GM19328 (cell line): ENCODE data around the gene TMEM39A.

Source experiments
- ATAC-seq: cut with Tn5 transposase; IDR thresholded peaks from one replicate; pipeline ENCODE4 v1.9.1; 2021; ENCODE audit warnings: mild to moderate bottlenecking, moderate library complexity; ENCODE audit not compliant: unreplicated experiment

TMEM39A gene

DNA sequence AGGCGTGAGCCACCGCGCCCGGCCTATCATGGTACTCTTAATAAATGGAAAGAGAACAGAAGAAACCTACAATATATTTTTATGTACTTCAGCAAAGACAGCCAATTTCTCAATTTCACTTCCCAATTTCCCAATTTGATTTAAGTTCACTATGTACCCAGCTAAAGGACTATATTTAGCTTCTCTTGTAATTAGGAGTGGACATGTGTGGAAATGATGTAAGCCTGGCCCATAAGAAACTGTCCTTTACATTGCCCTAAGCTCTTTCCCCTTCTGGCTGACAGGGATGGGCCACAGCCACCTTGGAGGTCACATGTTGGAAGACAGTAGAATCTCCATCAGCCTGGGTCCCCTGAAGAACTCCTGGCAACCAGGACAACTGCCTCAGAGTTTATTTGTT lies 6.2 kb downstream of the TMEM39A start:
- no peak for ATAC-seq

DNA sequence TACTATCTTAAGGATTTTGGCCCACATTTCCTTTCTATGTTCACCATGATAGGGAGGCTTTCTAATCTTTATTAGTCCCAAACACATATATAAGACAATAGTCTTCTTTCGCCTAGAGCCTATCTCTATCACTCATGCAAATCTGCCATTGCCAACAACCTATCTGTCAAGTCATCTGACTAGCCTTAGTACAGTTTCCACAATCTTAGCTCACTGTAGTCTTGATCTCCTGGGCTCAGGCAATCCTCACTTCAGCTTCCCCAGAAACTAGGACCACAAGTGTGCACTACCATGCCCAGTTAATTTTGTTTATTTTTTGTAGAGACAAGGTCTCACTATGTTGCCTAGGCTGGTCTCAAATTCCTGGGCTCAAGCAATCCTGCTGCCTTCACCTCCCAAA lies 6.9 kb downstream of the TMEM39A start:
- no peak for ATAC-seq

DNA sequence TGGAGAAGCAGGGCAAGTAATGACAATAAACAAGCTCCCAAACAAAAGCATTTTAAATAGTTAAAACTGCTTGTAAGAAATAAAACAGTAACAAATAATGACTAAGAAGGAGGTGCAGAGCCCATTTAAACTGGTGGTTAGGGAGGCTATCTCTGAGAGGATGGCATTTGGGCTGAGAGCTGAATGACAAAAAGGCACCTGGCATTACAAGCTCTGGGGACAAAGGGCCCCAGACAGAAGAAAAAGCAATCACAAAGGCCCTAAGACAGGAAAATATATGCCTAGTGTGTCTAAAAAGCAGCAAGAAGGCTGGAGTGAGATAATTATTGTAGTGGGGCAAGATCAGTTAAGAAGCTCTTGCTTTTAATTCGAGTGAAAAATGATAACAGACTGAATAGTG lies 9.6 kb downstream of the TMEM39A start:
- ATAC-seq, result no peak

DNA sequence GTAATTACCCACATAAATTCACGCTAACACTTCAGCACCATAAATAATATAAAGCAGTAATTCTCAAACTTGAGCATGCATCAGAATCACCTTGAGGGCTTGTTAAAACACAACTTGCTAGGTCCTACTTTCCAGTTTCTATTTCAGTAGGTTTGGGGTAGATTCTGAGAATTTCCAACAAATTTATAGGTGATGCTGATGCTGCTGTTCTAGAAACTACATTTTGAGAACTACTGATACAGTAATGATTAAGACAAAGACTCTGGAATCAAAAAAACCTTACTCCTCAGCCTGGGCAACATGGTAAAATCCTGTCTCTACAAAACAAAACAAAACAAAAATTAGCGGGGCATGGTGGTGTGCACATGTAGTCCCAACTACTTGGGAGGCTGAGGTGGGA lies 18.8 kb downstream of the TMEM39A start:
- ATAC-seq, result no peak

DNA sequence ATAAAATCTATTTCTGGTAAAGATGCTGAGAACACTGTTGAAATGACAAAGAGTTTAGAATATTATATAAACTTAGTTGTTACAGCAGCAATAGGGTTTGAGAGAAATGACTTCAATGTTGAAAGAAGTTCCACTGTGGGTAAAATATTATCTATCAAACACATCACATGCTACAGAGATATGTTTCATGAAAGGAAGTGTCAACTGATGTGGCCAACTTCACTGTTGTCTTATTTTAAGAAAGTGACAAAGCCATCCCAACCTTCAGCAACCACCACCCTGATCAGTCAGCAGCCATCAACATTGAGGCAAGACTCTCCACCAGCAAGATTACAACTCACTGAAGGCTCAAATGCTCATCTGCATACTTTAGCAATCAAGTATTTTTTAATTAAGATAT lies 20.2 kb downstream of the TMEM39A start:
- no peak for ATAC-seq

DNA sequence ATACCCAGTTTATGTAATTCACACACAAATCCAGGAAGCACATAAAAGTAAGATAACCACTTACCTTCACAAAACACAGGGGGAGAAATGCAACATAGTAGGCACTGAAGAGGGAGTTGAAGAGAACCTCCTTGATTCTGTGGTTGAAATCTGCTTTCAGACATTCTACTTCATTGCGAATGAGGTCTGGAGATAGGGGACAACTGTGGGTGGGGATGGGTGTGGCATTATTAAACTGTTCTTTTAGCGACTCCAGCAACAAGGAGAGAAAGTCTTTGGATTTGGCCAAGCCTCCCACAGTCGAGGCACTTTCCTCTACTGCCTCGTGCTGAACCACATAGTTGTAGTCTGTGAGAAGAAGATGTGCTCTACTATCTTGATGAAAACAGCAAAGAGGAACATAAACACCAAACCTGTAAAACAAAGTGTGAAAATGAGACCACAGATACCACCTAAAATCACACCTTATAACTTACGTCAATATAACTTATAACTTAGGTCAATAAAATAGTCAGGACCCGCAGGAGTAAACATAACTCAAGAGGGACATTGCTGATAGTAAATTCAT lies 25.6 kb downstream of the TMEM39A start:
- ATAC-seq, result no peak

DNA sequence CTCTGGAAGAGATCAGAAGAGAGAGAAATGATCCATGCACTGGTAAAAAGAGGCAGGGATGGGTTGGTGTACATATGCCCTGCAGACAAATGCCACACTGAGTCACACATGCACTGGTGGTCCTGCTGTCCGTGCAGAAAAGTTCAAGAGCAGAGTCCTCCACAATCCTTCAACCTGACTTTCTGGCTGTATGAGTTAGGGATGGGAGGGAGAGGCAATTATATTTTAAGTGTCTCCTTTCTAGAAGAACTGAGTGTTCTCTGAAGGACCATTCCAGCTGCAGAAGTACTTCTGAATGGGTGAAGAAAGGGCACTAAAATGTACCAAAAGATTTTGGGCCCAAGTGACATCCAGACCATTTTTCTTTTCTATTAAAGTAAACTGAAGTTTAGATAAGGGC lies 26.4 kb downstream of the TMEM39A start:
- ATAC-seq, result no peak

DNA sequence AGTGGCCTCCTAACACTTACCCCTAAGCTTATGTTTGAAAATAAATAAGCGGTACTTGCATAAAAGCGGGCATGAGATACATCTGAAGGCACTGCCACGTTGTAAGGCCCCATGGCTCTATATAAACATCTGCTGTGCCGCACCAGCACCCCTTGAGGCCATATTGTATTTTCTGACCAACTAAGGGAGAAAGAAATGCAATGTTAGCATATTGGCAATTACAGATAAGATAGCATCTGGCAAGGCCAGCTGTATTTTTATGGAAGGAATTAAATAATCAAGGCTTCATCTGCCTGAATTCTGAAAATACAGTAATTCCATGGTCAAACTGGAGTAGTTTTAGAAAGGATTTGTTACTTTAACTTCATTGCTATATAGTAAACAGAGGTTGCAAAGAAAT lies 28.7 kb downstream of the TMEM39A start:
- ATAC-seq, result no peak

DNA sequence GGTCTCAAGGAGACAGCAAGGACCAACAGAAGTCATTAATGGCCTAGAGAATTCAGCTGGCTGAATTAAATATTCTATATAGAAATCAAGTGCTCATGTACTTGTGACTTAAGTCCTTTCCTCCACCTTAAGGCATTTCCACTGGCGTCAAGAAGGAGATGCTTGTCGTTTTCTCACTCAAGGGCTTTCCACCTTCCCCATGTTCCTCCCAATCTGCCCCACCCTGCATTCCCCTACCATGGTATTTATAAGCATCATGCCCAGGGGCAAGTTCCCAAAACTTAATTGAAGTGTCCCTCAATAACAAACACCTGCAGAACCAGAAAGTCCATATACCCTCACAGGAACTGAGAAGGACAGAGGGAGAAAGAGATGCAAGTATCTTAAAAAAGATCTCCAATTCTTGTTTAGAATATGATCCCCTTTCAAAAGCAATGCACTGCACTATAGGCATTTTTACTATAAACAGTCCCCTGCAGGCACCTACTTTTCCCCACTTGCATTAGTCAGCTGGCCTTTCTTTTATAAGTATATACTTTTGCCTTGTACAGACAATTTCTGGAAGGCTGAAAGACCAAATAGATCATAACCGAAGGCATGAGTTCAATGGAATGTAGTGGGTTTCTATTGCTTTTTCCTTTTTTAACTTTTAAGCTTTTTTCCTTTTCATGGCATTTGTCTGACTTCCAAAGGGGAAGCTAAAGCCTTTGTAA lies 29.6 kb downstream of the TMEM39A start:
- ATAC-seq, result no peak

DNA sequence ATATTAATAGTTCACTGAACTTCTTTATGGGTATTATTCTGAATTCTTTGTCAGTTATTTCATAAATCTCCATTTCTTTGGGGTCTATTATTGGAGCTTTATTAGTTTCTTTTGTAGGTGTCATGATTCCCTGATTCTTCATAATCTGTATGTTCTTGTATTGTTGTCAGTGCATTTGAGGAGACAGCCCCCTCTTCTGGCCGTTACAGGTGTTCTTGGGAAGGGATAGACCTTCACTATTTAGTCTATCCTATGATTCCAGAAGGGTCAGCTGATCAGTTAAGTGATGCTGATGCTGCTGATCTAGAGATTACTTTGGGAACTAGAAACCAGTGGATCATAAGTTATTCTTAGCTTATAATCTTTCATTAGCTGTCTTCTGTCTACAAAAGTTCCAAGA lies 34.9 kb downstream of the TMEM39A start:
- no peak for ATAC-seq

DNA sequence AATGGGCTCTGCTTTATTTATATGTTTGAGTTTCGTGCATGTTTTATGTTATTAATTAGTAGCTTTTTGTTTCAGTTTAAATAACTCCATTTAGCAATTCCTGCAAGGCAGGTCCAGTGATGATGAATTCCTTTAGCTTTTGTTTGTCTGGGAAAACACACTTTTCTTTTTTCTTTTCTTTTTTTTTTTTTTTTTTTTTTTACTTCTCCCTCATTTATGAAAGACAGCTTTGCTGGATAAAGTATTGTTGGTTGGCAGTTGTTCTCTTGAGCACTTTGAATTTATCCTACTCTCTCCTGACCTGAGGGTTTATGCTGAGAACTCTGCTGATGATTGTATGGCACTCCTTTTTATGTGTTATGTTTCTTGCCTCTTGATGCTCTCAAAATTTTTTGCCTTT lies 35.7 kb downstream of the TMEM39A start:
- no peak for ATAC-seq

- no peak for ATAC-seq
Observed at GRCh38 chr3:119420196-119420595, 43.2 kb downstream of the TMEM39A start.

DNA sequence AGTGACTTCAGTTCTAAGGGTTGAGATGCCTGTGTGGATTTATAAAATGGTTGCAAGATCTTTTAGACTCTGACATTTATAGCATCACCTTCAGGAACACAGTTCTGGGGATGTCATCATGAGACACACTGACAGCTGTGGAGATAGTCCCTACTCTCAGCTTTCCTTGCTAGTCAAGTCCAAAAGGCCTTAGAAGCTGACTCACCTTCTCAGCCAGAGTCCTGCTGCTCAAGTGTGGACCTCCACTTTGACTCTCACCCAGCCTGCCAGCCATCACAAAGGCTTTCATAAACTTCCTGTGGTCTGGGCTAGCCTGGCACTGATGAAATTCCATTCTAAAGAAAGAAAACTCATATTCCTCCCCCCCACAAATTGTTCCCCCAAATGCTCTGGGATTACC lies 44.8 kb downstream of the TMEM39A start:
- no peak for ATAC-seq

DNA sequence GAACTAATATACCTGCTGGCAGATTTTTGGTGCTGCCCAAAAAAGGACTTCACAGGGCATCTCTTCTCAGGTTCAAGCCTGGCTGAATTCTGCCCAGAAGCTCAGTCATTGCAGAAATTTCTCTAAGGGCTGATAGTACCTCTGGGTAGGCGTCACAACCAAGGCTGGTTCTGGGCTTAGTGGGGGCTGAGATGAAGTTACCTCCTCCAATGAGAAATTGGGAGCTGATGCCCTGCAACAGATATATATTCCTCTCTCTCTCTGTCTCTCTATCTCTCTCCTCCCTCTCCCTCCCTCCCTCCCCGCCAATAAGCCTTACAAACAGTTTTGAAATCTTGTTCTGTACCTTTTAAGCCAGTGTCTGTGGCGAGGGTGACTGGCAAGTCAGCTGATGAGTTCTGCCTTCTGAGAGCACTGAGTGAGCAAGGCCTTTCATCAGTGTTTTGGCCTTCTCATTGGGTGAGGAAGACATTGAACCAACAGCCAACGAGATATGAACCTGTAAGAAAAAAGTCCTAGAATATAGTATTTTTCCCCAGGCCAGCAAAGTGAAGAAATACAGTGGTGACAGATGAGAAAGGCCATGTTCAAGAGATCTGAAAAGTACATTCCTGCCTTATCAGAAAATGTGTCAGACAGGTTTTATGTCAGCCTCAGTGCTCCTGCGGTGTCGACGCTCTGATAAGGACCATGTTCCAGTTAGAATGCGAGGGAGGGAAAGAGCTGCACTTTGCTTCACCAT lies 45.5 kb downstream of the TMEM39A start:
- no peak for ATAC-seq

DNA sequence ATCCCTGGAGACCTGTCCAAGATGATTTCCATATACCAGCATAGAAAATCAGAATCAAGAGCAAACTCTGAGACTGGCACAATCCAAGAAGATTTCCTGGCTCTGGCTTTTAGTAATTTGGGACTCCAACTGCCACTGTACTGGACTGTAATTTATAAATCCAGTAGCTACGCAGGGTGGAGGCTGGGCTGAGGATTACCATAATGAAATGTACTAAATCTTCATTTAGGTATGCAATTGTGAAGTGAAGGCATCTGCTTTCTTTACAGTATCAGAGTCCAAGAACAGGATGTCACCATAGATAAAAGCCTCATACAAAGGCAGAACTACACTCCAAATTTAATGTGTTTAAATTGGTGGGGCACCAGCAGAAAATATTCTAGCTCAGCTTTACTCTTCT lies 46.5 kb downstream of the TMEM39A start:
- no peak for ATAC-seq

- ATAC-seq, result no peak
Observed at GRCh38 chr3:119413603-119414280, 49.7 kb downstream of the TMEM39A start.

- ATAC-seq, result no peak
Observed at GRCh38 chr3:119409844-119410243, 53.6 kb downstream of the TMEM39A start.

GRCh38 chr3:119408243-119408950 lies 55.0 kb downstream of the TMEM39A start:
- ATAC-seq, result no peak

GRCh38 chr3:119405315-119405714 lies 58.1 kb downstream of the TMEM39A start:
- ATAC-seq, result no peak

GRCh38 chr3:119403201-119403600 lies 60.2 kb downstream of the TMEM39A start:
- no peak for ATAC-seq

- no peak for ATAC-seq
Observed at GRCh38 chr3:119402791-119403190, 60.6 kb downstream of the TMEM39A start.
